ENCODE results near the gene FOXP2.

The FOXP2 gene

GRCh38 chr7:114660753-114661152 lies 246.1 kb downstream of the FOXP2 start:
- Histone ChIP-seq H3K27ac (no peak overlapping the region), H3K4me3 (no peak overlapping the region)
- DNase-seq (ENCODE audit: low spot score): no peak
- no peak for TF ChIP-seq CTCF (IDR thresholded peaks at IDR 0.05)

- no peak for DNase-seq (ENCODE audit: low spot score)
- Histone ChIP-seq H3K4me3 (no peak overlapping the region), H3K27ac (no peak overlapping the region)
- TF ChIP-seq CTCF (IDR thresholded peaks at IDR 0.05): no peak
These were observed 247.5 kb downstream of the FOXP2 start for GRCh38 chr7:114662002-114662677.

- Histone ChIP-seq H3K4me3 (no peak overlapping the region), H3K27ac (no peak overlapping the region)
- no peak for TF ChIP-seq CTCF (IDR thresholded peaks at IDR 0.05)
- no peak for DNase-seq (ENCODE audit: low spot score)
These were observed 248.9 kb downstream of the FOXP2 start for GRCh38 chr7:114663502-114663901.

- TF ChIP-seq CTCF (IDR thresholded peaks at IDR 0.05): no peak
- H3K4me3 ChIP-seq: no peak overlapping the region
- no peak for DNase-seq (ENCODE audit: low spot score)
- no peak overlapping the region for H3K27ac ChIP-seq
These were observed 256.1 kb downstream of the FOXP2 start for GRCh38 chr7:114670676-114671075.

GRCh38 chr7:114671563-114672123 lies 257.0 kb downstream of the FOXP2 start:
- Histone ChIP-seq H3K4me3 (no peak overlapping the region), H3K27ac (no peak overlapping the region)
- no peak for DNase-seq (ENCODE audit: low spot score)
- no peak for TF ChIP-seq CTCF (IDR thresholded peaks at IDR 0.05)

GRCh38 chr7:114678116-114678515 lies 263.5 kb downstream of the FOXP2 start:
- Histone ChIP-seq H3K27ac (no peak overlapping the region), H3K4me3 (no peak overlapping the region)
- no peak for DNase-seq (ENCODE audit: low spot score)
- no peak for TF ChIP-seq CTCF (IDR thresholded peaks at IDR 0.05)

- no peak overlapping the region for H3K27ac ChIP-seq
- no peak overlapping the region for H3K4me3 ChIP-seq
- DNase-seq (ENCODE audit: low spot score): no peak
- no peak for TF ChIP-seq CTCF (IDR thresholded peaks at IDR 0.05)
These were observed 272.6 kb downstream of the FOXP2 start for GRCh38 chr7:114687238-114687637.
